Heart left ventricle (tissue), 13 donors: Measurements from ENCODE around the gene ARL2BP.

Experiments
- CTCF ChIP-seq, 12 donors: fragments of 200-600 bp; sonication (generic) in 4 of 12; IDR thresholded peaks; one replicate each; pipeline versions ENCODE4 v1.5.0 to v1.8.0; 2018 to 2022; ENCODE audit warnings: antibody characterized with exemption in 12 of 12, mild to moderate bottlenecking in 5 of 12
- POLR2A ChIP-seq, 2 donors: fragments of 450-650 bp; IDR thresholded peaks; one replicate each; pipeline ENCODE4 v1.6.1; 2017; ENCODE audit warnings: antibody characterized with exemption in 2 of 2, mild to moderate bottlenecking in 2 of 2, moderate library complexity in 2 of 2
- donor health status: ischemic (EF 13 %, LVEDD 7.1; RV severe dilation, severe dysfunction).
- donor health status: DM: no; HTN: yes; CAD: no.
- donor health status: DM: no; HTN: no; CAD: no.
- donor health status: ischemic (EF 25% LVEDD 6.9; RV normal size, moderate dysfunction).
- donor health status: ischemic (EF 25% LVEDD 5.7; RV mildly dilated, moderate dysfunction).
- donor health status: ischemic (EF 35%, LVEDD 5.7; RV mildly dilated, moderate dysfunction).
- donor health status: nonischemic (EF 11% LVEDD 7.7; RV severe dilation, severe dysfunction).
- donor health status: DM: yes; HTN: yes; CAD: no.
- donor health status: PGD.
- donor health status: ischemic (EF 29% LVEDD 5.4; RV normal size, mild dysfunction).
- donor health status: nonischemic (EF 23%, LVEDD 6.1; RV moderate dilation, normal function).

- TF ChIP-seq CTCF (IDR thresholded peaks at IDR 0.05) (peak in 4 of 12 donors; percentile 12 to 41 (median 28)), POLR2A (IDR thresholded peaks at IDR 0.05) (no peak)
Observed at GRCh38 chr16:57299009-57299718, 54.1 kb downstream of the ARL2BP start.
